Vagina (tissue), 2 donors: ENCODE data around the gene MMP2. TPM values are rescaled to one million over a fixed set of nuclear protein-coding genes. Genes with fewer than 3 reads are reported as not detected.

Experiments
- DNase-seq, 2 donors: peaks; one replicate each; pipeline ENCODE4 v3.0.0-alpha.2; 2017; ENCODE audit errors: extremely low spot score in 2 of 2
- H3K27ac ChIP-seq: fragments of 200-600 bp; sonication (generic); one replicate; pipeline ENCODE4 v1.5.1; 2019
- H3K27me3 ChIP-seq: fragments of 200-600 bp; sonication (generic); one replicate; pipeline ENCODE4 v1.5.1; 2019
- H3K36me3 ChIP-seq, 2 donors: fragments of 200-600 bp; sonication (generic); one replicate each; pipeline ENCODE4 v1.5.1; 2017 to 2019
- H3K4me1 ChIP-seq: fragments of 200-600 bp; sonication (generic); one replicate; pipeline ENCODE4 v1.5.1; 2019
- H3K4me3 ChIP-seq, 2 donors: fragments of 200-600 bp; sonication (generic); 1 replicate in 1 of 2; 2 replicates in 1 of 2; pipeline ENCODE4 v1.5.1; 2016 to 2019
- H3K9me3 ChIP-seq: fragments of 200-600 bp; sonication (generic); one replicate; pipeline ENCODE4 v1.5.1; 2019
- POLR2A ChIP-seq, 2 donors: fragments of 450-650 bp; IDR thresholded peaks; one replicate each; pipeline ENCODE4 v1.6.1; 2017; ENCODE audit warnings: antibody characterized with exemption in 2 of 2, mild to moderate bottlenecking in 2 of 2, moderate library complexity in 2 of 2
- POLR2AphosphoS5 ChIP-seq, 2 donors: sonication (generic); formaldehyde crosslinking; IDR thresholded peaks; one replicate each; pipeline ENCODE4 v1.9.0; 2017; ENCODE audit warnings: antibody characterized with exemption in 2 of 2, mild to moderate bottlenecking in 2 of 2, low read depth in 1 of 2; ENCODE audit not compliant: insufficient read depth in 1 of 2
- intact Hi-C: fragments of 100-400 bp; cut with DNase I; formaldehyde crosslinking; loops from one replicate; pipeline ENCODE4 v1.15.1; 2023
- total RNA-seq: library from RNA; depleted of rRNA; stranded (reverse); fragments of >200 nt; gene quantifications from one replicate; pipeline ENCODE4 v1.2.3, GENCODE V29; 2016
- TF ChIP-seq, protein P1 (sequence below), 3 experiments: fragments of 450-650 bp in 2 of 3; fragments of 200-600 bp in 1 of 3; sonication (generic) in 1 of 3; IDR thresholded peaks; one replicate each; pipeline ENCODE4 v1.5.1; 2017 to 2019; ENCODE audit warnings: antibody characterized with exemption in 3 of 3, mild to moderate bottlenecking in 2 of 3, moderate library complexity in 2 of 3

The MMP2 gene
- total RNA-seq, 1 donor from 2014 or later = 296 TPM

DNA sequence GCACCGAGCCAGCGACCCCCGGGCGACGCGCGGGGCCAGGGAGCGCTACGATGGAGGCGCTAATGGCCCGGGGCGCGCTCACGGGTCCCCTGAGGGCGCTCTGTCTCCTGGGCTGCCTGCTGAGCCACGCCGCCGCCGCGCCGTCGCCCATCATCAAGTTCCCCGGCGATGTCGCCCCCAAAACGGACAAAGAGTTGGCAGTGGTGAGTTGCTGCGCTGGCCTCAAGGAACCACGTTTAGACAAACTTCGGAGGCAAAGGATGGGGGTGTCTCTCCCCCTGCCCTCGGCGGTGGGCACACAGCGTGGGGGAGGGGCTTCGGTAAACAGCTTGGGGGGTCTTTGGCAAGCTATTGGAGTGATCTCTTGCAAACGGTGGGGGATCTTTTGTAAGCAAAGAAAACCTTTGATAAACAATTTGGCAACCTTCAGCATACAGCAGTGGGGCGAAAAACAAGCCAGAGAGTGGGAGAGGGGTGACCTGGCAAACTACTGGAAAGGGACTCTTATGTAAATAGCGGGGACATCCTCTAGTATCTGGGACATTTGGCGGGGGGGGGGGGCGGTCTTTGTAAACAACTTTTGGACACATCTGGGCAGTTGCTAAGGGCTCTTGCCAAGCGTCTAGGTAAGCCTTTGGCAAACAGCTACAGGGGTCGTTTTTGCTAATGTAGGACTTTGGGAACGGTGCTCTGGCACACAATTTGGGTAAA, 587 bp downstream of the MMP2 start:
- TF ChIP-seq POLR2AphosphoS5 (IDR thresholded peaks at IDR 0.05; ENCODE audit: insufficient read depth in 1 of 2, low read depth in 1 of 2) (no peak), POLR2A (IDR thresholded peaks at IDR 0.05) (no peak)
- TF ChIP-seq, protein P1, sequence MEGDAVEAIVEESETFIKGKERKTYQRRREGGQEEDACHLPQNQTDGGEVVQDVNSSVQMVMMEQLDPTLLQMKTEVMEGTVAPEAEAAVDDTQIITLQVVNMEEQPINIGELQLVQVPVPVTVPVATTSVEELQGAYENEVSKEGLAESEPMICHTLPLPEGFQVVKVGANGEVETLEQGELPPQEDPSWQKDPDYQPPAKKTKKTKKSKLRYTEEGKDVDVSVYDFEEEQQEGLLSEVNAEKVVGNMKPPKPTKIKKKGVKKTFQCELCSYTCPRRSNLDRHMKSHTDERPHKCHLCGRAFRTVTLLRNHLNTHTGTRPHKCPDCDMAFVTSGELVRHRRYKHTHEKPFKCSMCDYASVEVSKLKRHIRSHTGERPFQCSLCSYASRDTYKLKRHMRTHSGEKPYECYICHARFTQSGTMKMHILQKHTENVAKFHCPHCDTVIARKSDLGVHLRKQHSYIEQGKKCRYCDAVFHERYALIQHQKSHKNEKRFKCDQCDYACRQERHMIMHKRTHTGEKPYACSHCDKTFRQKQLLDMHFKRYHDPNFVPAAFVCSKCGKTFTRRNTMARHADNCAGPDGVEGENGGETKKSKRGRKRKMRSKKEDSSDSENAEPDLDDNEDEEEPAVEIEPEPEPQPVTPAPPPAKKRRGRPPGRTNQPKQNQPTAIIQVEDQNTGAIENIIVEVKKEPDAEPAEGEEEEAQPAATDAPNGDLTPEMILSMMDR (IDR thresholded peaks at IDR 0.05) = no peak
- intact Hi-C loops = no loop called here

DNA sequence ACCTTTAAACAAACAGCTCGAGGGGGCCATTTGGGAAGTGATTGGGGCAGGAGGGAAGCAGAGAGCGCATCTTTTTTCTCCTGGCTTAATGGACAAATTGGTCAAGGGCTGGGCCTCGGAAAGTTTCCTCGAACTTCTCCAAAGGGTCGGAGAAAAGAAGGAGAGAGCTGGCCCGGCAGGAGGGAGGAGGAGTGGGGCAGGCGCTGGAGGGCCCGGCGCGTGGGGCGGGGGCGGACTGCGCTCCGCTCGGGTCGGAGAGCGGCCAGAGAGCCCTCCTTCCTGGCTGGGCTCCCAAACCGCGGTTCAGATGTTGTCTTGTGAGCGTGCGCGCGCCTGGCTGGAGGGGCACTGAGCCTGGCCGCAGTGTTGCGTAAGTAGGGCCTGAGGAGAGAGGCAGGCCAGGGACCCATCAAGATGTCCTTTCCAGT, 1.2 kb downstream of the MMP2 start:
- peak in 1 of 2 donors; percentile 46 for TF ChIP-seq POLR2A (IDR thresholded peaks at IDR 0.05)
- TF ChIP-seq, protein P1 (IDR thresholded peaks at IDR 0.05) = no peak
- peak; percentile 36 to 96 for TF ChIP-seq POLR2AphosphoS5 (IDR thresholded peaks at IDR 0.05; ENCODE audit: insufficient read depth in 1 of 2, low read depth in 1 of 2)
- no peaks in the 10 kb centered on the region for H3K27me3 ChIP-seq
- peak overlapping the region; percentile 94 for H3K27ac ChIP-seq
- peaks cover 0 to 28% of the 10 kb centered on the region in 2 donors for H3K36me3 ChIP-seq
- peak overlapping the region; percentile 60 to 67 for H3K4me3 ChIP-seq
- intact Hi-C loops = no loop called here
- peaks cover 33% of the 10 kb centered on the region for H3K4me1 ChIP-seq
- no peaks in the 10 kb centered on the region for H3K9me3 ChIP-seq
- DNase-seq = peak in 1 of 2 donors; percentile 95

More for the DNA sequence above, 587 bp downstream of the MMP2 start:
- Histone ChIP-seq H3K36me3 (peaks cover 0 to 22% of the 10 kb centered on the region in 2 donors), H3K9me3 (no peaks in the 10 kb centered on the region), H3K27ac (peak overlapping the region; percentile 94), H3K4me3 (peak overlapping the region; percentile 60 to 67), H3K4me1 (peaks cover 28% of the 10 kb centered on the region), H3K27me3 (no peaks in the 10 kb centered on the region)
- DNase-seq = peak in 1 of 2 donors; percentile 88

DNA sequence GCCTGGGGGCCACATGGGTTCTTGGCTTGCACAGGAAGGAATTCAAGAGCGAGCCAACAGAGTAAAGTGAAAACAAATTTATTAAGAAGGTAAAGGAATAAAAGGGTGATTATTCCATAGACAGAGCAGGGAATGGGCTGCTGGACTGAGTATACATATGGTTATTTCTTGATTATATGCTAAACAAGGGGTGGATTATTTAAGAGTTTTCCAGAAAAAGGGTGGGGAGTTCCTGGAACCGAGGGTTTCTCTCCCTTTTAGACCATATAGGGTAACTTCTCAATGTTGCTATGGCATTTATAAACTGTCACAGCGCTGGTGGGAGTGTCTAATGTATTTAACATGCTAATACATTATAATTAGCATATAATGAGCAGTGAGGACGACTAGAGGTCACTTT, 2.0 kb downstream of the MMP2 start:
- H3K4me1 ChIP-seq = peaks cover 38% of the 10 kb centered on the region
- TF ChIP-seq, protein P1 (IDR thresholded peaks at IDR 0.05) = no peak
- TF ChIP-seq POLR2AphosphoS5 (IDR thresholded peaks at IDR 0.05; ENCODE audit: insufficient read depth in 1 of 2, low read depth in 1 of 2) (no peak), POLR2A (IDR thresholded peaks at IDR 0.05) (no peak)
- H3K27ac ChIP-seq = peak overlapping the region; percentile 94
- intact Hi-C loops = no loop called here
- DNase-seq = no peak
- H3K27me3 ChIP-seq = no peaks in the 10 kb centered on the region
- peak overlapping the region; percentile 60 to 67 for H3K4me3 ChIP-seq
- H3K36me3 ChIP-seq = peaks cover 0 to 36% of the 10 kb centered on the region in 2 donors
- no peaks in the 10 kb centered on the region for H3K9me3 ChIP-seq

DNA sequence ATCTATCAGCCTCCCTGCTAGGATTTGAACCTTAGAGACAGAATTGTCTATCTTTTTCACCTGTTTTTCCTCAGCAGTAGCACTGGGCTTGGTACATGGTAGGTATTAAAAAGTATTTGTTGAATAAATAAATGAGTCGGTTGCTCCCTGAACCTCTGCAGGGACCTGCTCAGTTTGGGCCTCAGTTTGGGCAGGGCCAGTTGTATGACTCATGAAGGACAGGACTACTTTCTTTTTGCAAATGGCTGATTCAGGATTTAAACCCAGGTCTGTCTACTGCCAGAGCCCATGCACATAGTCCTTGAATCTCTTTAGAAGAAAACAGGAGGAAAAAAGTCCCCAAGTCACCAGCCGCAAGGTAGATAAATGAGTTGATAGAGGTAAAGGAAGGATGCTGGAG, 3.1 kb downstream of the MMP2 start:
- TF ChIP-seq POLR2A (IDR thresholded peaks at IDR 0.05) (no peak), POLR2AphosphoS5 (IDR thresholded peaks at IDR 0.05; ENCODE audit: insufficient read depth in 1 of 2, low read depth in 1 of 2) (peak in 1 of 2 donors; percentile 24)
- TF ChIP-seq, protein P1 (IDR thresholded peaks at IDR 0.05) = no peak
- Histone ChIP-seq H3K27me3 (no peaks in the 10 kb centered on the region), H3K4me1 (peaks cover 30% of the 10 kb centered on the region), H3K36me3 (peaks cover 0 to 36% of the 10 kb centered on the region in 2 donors), H3K27ac (peak overlapping the region; percentile 94), H3K9me3 (no peaks in the 10 kb centered on the region), H3K4me3 (peak overlapping the region; percentile 60 to 67)
- DNase-seq = no peak
- intact Hi-C loops = no loop called here
